Fibroblast of gingiva (primary cell): ENCODE results near the gene CHFR.
"Not testable (repeated sequence)": the region's sequence is repeated elsewhere in the genome, so short reads cannot be mapped to it uniquely, and the experiment has no call there.

Experiments
- DNase-seq: peaks from one replicate; pipeline ENCODE4 v3.0.0-alpha.2; 2011; ENCODE audit warnings: low read depth

The CHFR gene

GRCh38 chr12:132874175-132874574 lies 13.2 kb downstream of the CHFR start:
- DNase-seq: no peak

- no peak for DNase-seq
Observed at GRCh38 chr12:132873724-132874123, 13.7 kb downstream of the CHFR start.

GRCh38 chr12:132872975-132873421 lies 14.4 kb downstream of the CHFR start:
- DNase-seq: no peak

- no peak for DNase-seq
Observed at GRCh38 chr12:132872073-132872855, 15.1 kb downstream of the CHFR start.

GRCh38 chr12:132869551-132869950 lies 17.9 kb downstream of the CHFR start:
- DNase-seq: no peak

- DNase-seq: peak; percentile 72
Observed at GRCh38 chr12:132866251-132866828, 21.1 kb downstream of the CHFR start.

GRCh38 chr12:132861558-132861957 lies 25.8 kb downstream of the CHFR start:
- no peak for DNase-seq

- DNase-seq: no peak
Observed at GRCh38 chr12:132858718-132859266, 28.6 kb downstream of the CHFR start.

- DNase-seq: not testable (repeated sequence)
Observed at GRCh38 chr12:132857019-132857418, 30.4 kb downstream of the CHFR start.

GRCh38 chr12:132856581-132856980 lies 30.8 kb downstream of the CHFR start:
- DNase-seq: no peak

- not testable (repeated sequence) for DNase-seq
Observed at GRCh38 chr12:132855211-132855610, 32.2 kb downstream of the CHFR start.

GRCh38 chr12:132853285-132854092 lies 33.9 kb downstream of the CHFR start:
- DNase-seq: no peak

GRCh38 chr12:132852496-132852895 lies 34.9 kb downstream of the CHFR start:
- no peak for DNase-seq

- no peak for DNase-seq
Observed at GRCh38 chr12:132851465-132851864, 35.9 kb downstream of the CHFR start.

- no peak for DNase-seq
Observed at GRCh38 chr12:132850291-132850690, 37.1 kb downstream of the CHFR start.

GRCh38 chr12:132848521-132848920 lies 38.9 kb downstream of the CHFR start:
- no peak for DNase-seq

- no peak for DNase-seq
Observed at GRCh38 chr12:132847363-132848356, 39.7 kb downstream of the CHFR start.

GRCh38 chr12:132844681-132845080 lies 42.7 kb downstream of the CHFR start:
- DNase-seq: not testable (repeated sequence)

- no peak for DNase-seq
Observed at GRCh38 chr12:132842449-132843045, 44.9 kb downstream of the CHFR start.

- no peak for DNase-seq
Observed at GRCh38 chr12:132841151-132841550, 46.3 kb downstream of the CHFR start.

GRCh38 chr12:132840536-132840935 lies 46.9 kb downstream of the CHFR start:
- DNase-seq: no peak
